ENCODE measurements around the gene PI16. TPM values are rescaled to one million over a fixed set of nuclear protein-coding genes. Genes with fewer than 3 reads are reported as not detected.

PI16 gene
- polyA plus RNA-seq, 1 of the 3 experiments (the other 2 are of a cell fraction): 0.02 TPM

GRCh38 chr6:36956446-36956820 lies 1.9 kb downstream of the PI16 start:
- no peaks in the 10 kb centered on the region for H3K9me2 ChIP-seq
- no peak overlapping the region for H3K4me2 ChIP-seq
- peaks cover 0 to 2% of the 10 kb centered on the region in 2 experiments; a peak in 1 of 4 replicates for H3K4me1 ChIP-seq (ENCODE audit: control insufficient read depth in 1 of 2, insufficient read depth in 2 of 2, low read depth in 1 of 2, low read length in 1 of 2)
- POLR2A ChIA-PET: interaction anchor here (0.7 kb wide), 1 partner anchor 81 kb away, joined by 3 read pairs; the partner anchor contains the start of gene PPIL1
- H4K20me1 ChIP-seq (ENCODE audit: insufficient read depth): no peaks in the 10 kb centered on the region
- no peaks in the 10 kb centered on the region for H3K27me3 ChIP-seq (ENCODE audit: insufficient read depth)
- H3K4me3 ChIP-seq (ENCODE audit: low read depth in 2 of 2, low read length in 1 of 2): no peak overlapping the region
- H3K9me3 ChIP-seq: no peaks in the 10 kb centered on the region
- H3F3A ChIP-seq (replicated peaks; ENCODE audit: insufficient read depth): peaks cover 5% of the 10 kb centered on the region
- no peak overlapping the region for H3K27ac ChIP-seq (ENCODE audit: low read depth in 2 of 2, low read length in 1 of 2)
- no peak for DNase-seq
- no peaks in the 10 kb centered on the region for H3K79me2 ChIP-seq (ENCODE audit: insufficient read depth)
- no peak overlapping the region for H2AFZ ChIP-seq (ENCODE audit: low read depth)
- TF ChIP-seq RFX5 (IDR thresholded peaks at IDR 0.05; ENCODE audit: low read length): no peak
- TF ChIP-seq FOSL2 (IDR thresholded peaks at IDR 0.05; ENCODE audit: borderline replicate concordance, low read depth): no peak
- no peak for TF ChIP-seq SMC3 (IDR thresholded peaks at IDR 0.05; ENCODE audit: low read depth, low read length)
- TF ChIP-seq MEF2A (IDR thresholded peaks at IDR 0.05; ENCODE audit: borderline replicate concordance, low read depth): no peak
- no peak for TF ChIP-seq ELF1 (IDR thresholded peaks at IDR 0.05)
- TF ChIP-seq EP300 (IDR thresholded peaks at IDR 0.05; ENCODE audit: borderline replicate concordance in 1 of 2, low read depth in 1 of 2, low read length in 1 of 2): no peak
- no peak for TF ChIP-seq SIN3A (IDR thresholded peaks at IDR 0.05; ENCODE audit: borderline replicate concordance, low read depth, low read length)
- TF ChIP-seq TEAD4 (IDR thresholded peaks at IDR 0.05; ENCODE audit: borderline replicate concordance, insufficient read depth): no peak
- TF ChIP-seq FOXJ3 (CRISPR knock-in tag; IDR thresholded peaks at IDR 0.05): no peak
- H3K36me3 ChIP-seq (replicated peaks in 1 of 2; ENCODE audit: control insufficient read depth in 1 of 2, insufficient read depth in 2 of 2, low read length in 1 of 2): no peaks in the 10 kb centered on the region
- no peak overlapping the region for H3K9ac ChIP-seq
- CTCF ChIA-PET: interaction anchor here (2.6 kb wide), 1 partner anchor 62 kb away, joined by 10 read pairs; no protein-coding TSS in a partner anchor

GRCh38 chr6:36957773-36958271 lies 3.3 kb downstream of the PI16 start:
- no peaks in the 10 kb centered on the region for H4K20me1 ChIP-seq (ENCODE audit: insufficient read depth)
- no peaks in the 10 kb centered on the region for H3K9me3 ChIP-seq
- no peak overlapping the region for H3K27ac ChIP-seq (ENCODE audit: low read depth in 2 of 2, low read length in 1 of 2)
- ChIA-PET CTCF (interaction anchor here (2.6 kb wide), 1 partner anchor 61 kb away, joined by 10 read pairs; no protein-coding TSS in a partner anchor), POLR2A (no interaction called here)
- WGBS (ENCODE audit: low lambda C conversion rate): 98% methylated on average over 7 of the region's 9 CpGs
- no peak overlapping the region for H3K4me3 ChIP-seq (ENCODE audit: low read depth in 2 of 2, low read length in 1 of 2)
- TF ChIP-seq CHD2 (IDR thresholded peaks at IDR 0.05; ENCODE audit: low read length, partially characterized antibody): no peak
- no peak for DNase-seq
- H3K79me2 ChIP-seq (ENCODE audit: insufficient read depth): no peaks in the 10 kb centered on the region
- H3K36me3 ChIP-seq (replicated peaks in 1 of 2; ENCODE audit: control insufficient read depth in 1 of 2, insufficient read depth in 2 of 2, low read length in 1 of 2): no peaks in the 10 kb centered on the region
- no peak overlapping the region for H2AFZ ChIP-seq (ENCODE audit: low read depth)
- H3K27me3 ChIP-seq (ENCODE audit: insufficient read depth): no peaks in the 10 kb centered on the region
- H3K4me2 ChIP-seq: no peak overlapping the region
- no peaks in the 10 kb centered on the region for H3K9me2 ChIP-seq
- no peak overlapping the region for H3K9ac ChIP-seq
- peaks cover 0 to 2% of the 10 kb centered on the region in 2 experiments; a peak in 1 of 4 replicates for H3K4me1 ChIP-seq (ENCODE audit: control insufficient read depth in 1 of 2, insufficient read depth in 2 of 2, low read depth in 1 of 2, low read length in 1 of 2)
- H3F3A ChIP-seq (replicated peaks; ENCODE audit: insufficient read depth): peaks cover 5% of the 10 kb centered on the region

GRCh38 chr6:36958775-36959554 lies 4.4 kb downstream of the PI16 start:
- Histone ChIP-seq H3K36me3 (replicated peaks in 1 of 2; ENCODE audit: control insufficient read depth in 1 of 2, insufficient read depth in 2 of 2, low read length in 1 of 2) (no peaks in the 10 kb centered on the region), H3K4me1 (ENCODE audit: control insufficient read depth in 1 of 2, insufficient read depth in 2 of 2, low read depth in 1 of 2, low read length in 1 of 2) (peaks cover 2 to 9% of the 10 kb centered on the region in 2 experiments; a peak in 1 of 4 replicates), H3K9ac (no peak overlapping the region), H2AFZ (ENCODE audit: low read depth) (no peak overlapping the region), H3K4me2 (no peak overlapping the region), H3K27ac (ENCODE audit: low read depth in 2 of 2, low read length in 1 of 2) (no peak overlapping the region), H3K9me3 (no peaks in the 10 kb centered on the region), H3K79me2 (ENCODE audit: insufficient read depth) (no peaks in the 10 kb centered on the region), H4K20me1 (ENCODE audit: insufficient read depth) (no peaks in the 10 kb centered on the region), H3K27me3 (ENCODE audit: insufficient read depth) (no peaks in the 10 kb centered on the region), H3F3A (replicated peaks; ENCODE audit: insufficient read depth) (peaks cover 5% of the 10 kb centered on the region), H3K4me3 (ENCODE audit: low read depth in 2 of 2, low read length in 1 of 2) (no peak overlapping the region), H3K9me2 (no peaks in the 10 kb centered on the region)
- 94% methylated on average over 33 of the region's 44 CpGs for WGBS (ENCODE audit: low lambda C conversion rate)
- POLR2A ChIA-PET: no interaction called here
- no peak for TF ChIP-seq MAX (IDR thresholded peaks at IDR 0.05; ENCODE audit: low read depth)
- no peak for TF ChIP-seq GABPA (IDR thresholded peaks at IDR 0.05; ENCODE audit: low read depth)
- TF ChIP-seq TEAD4 (IDR thresholded peaks at IDR 0.05; ENCODE audit: borderline replicate concordance, insufficient read depth): no peak
- TF ChIP-seq TAF1 (IDR thresholded peaks at IDR 0.05; ENCODE audit: borderline replicate concordance, low read depth, low read length): no peak
- no peak for TF ChIP-seq TCF12 (IDR thresholded peaks at IDR 0.05)
- no peak for TF ChIP-seq FOXM1 (IDR thresholded peaks at IDR 0.05; ENCODE audit: low read depth)
- no peak for TF ChIP-seq YY1 (IDR thresholded peaks at IDR 0.05; ENCODE audit: low read depth)
- no peak for DNase-seq
- CTCF ChIA-PET: interaction anchor here (2.6 kb wide), 1 partner anchor 60 kb away, joined by 10 read pairs; no protein-coding TSS in a partner anchor
